Measurements from ENCODE around the gene C1QBP.
"Not testable (repeated sequence)": the region's sequence is repeated elsewhere in the genome, so short reads cannot be mapped to it uniquely, and the experiment has no call there.

The C1QBP gene

GRCh38 chr17:5446786-5447185 is 7.8 kb upstream of the C1QBP start:
- Mint-ChIP-seq H3K36me3 (ENCODE audit: low read depth) (peaks cover 32% of the 10 kb centered on the region), H3K27ac (no peak overlapping the region), H3K9me3 (no peaks in the 10 kb centered on the region), H3K27me3 (ENCODE audit: low read depth) (no peaks in the 10 kb centered on the region), H3K4me1 (ENCODE audit: low read depth) (no peaks in the 10 kb centered on the region), H3K4me3 (no peak overlapping the region)

DNA sequence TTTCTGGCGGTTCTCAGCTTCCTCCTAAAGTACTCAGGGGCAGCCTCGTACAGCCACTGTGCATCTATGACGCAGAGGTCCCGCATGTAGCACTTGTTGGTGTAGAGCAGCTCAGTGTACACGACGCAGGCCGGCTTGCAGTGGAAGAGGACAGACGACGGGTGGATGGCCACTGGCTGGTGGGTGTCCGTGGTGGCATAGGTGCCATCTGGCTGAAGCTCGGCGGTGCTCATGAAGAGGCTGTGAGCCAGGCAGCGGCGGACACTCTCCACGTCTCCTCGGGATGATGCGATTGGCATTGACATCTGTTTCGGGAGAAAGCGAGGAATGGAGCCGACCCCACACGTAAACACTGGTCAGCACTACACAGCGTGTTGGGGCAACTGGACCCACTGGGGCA is 5.3 kb upstream of the C1QBP start:
- peaks cover 25% of the 10 kb centered on the region for H3K36me3 Mint-ChIP-seq (ENCODE audit: low read depth)

DNA sequence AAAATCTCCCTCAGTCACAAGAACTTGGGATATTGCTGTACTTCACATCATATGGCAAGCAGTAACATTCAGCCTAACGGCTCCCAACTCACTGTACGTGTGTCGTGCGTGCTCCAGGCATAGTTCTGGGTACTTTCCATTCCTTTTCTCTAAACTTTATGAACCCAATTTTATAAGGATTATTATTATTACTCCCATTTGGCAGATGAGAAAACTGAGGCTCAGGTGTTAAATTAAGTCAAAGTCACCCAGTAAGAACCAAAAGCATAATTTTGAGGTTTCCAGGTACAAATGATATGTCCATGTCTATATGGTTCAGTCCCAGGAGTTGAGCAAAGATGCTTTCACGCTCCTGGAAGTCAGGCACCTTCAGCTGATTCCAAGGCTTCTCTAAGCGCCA is 4.8 kb upstream of the C1QBP start:
- H3K9me3 Mint-ChIP-seq, result no peaks in the 10 kb centered on the region
- H3K27me3 Mint-ChIP-seq (ENCODE audit: low read depth), result no peaks in the 10 kb centered on the region
- peaks cover 23% of the 10 kb centered on the region for H3K36me3 Mint-ChIP-seq (ENCODE audit: low read depth)
- no peak overlapping the region for H3K27ac Mint-ChIP-seq
- no peak overlapping the region for H3K4me3 Mint-ChIP-seq
- H3K4me1 Mint-ChIP-seq (ENCODE audit: low read depth), result peaks cover 8% of the 10 kb centered on the region

More for the DNA sequence above, 5.3 kb upstream of the C1QBP start:
- Mint-ChIP-seq H3K27me3 (ENCODE audit: low read depth) (no peaks in the 10 kb centered on the region), H3K27ac (peak overlapping the region; percentile 41), H3K4me1 (ENCODE audit: low read depth) (peaks cover 8% of the 10 kb centered on the region), H3K4me3 (no peak overlapping the region), H3K9me3 (no peaks in the 10 kb centered on the region)

GRCh38 chr17:5439446-5439764 is 450 bp upstream of the C1QBP start:
- no peaks in the 10 kb centered on the region for H3K27me3 Mint-ChIP-seq (ENCODE audit: low read depth)
- H3K27ac Mint-ChIP-seq, result peak overlapping the region; percentile 87
- peak overlapping the region; percentile 84 for H3K4me3 Mint-ChIP-seq
- peaks cover 34% of the 10 kb centered on the region for H3K4me1 Mint-ChIP-seq (ENCODE audit: low read depth)
- H3K9me3 Mint-ChIP-seq, result no peaks in the 10 kb centered on the region
- peaks cover 32% of the 10 kb centered on the region for H3K36me3 Mint-ChIP-seq (ENCODE audit: low read depth)

DNA sequence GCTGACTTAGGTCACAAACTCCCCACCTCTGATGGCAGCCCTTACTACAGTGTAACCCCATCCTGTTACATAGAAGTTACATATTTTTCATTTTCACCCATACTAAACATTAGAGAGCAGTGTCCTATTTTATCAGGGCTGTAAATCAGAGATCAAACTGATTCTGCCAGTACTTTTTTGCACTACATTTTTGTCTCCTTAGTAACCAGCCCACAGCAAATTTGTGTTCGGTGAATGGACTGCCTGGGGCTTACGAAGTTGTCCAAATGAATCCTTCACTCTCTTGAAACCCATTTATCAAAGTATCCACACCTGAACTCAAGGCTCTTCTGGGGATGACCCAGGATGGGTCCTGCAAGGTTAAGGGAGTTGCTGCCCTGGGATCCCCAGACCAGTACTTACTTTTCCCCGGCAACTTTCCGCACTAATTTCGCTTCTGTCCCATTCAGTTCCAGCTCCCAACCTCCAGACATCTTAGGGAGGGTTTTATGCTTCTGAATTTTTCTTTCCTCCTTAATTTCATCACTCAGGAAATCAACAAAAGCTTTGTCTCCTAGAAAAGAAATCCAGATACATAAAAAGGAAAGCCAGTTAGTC is 1.1 kb downstream of the C1QBP start:
- Mint-ChIP-seq H3K4me1 (ENCODE audit: low read depth) (peaks cover 37% of the 10 kb centered on the region), H3K9me3 (no peaks in the 10 kb centered on the region), H3K27me3 (ENCODE audit: low read depth) (no peaks in the 10 kb centered on the region), H3K36me3 (ENCODE audit: low read depth) (peaks cover 45% of the 10 kb centered on the region), H3K4me3 (peak overlapping the region; percentile 84), H3K27ac (peak overlapping the region; percentile 83)

GRCh38 chr17:5435781-5436315 is 3.1 kb downstream of the C1QBP start:
- H3K9me3 Mint-ChIP-seq; H3K27ac Mint-ChIP-seq; H3K27me3 Mint-ChIP-seq (ENCODE audit: low read depth): not testable (repeated sequence)
- H3K36me3 Mint-ChIP-seq (ENCODE audit: low read depth), result peaks cover 58% of the 10 kb centered on the region
- H3K4me1 Mint-ChIP-seq (ENCODE audit: low read depth), result peaks cover 43% of the 10 kb centered on the region
- peak overlapping the region; percentile 10 for H3K4me3 Mint-ChIP-seq

DNA sequence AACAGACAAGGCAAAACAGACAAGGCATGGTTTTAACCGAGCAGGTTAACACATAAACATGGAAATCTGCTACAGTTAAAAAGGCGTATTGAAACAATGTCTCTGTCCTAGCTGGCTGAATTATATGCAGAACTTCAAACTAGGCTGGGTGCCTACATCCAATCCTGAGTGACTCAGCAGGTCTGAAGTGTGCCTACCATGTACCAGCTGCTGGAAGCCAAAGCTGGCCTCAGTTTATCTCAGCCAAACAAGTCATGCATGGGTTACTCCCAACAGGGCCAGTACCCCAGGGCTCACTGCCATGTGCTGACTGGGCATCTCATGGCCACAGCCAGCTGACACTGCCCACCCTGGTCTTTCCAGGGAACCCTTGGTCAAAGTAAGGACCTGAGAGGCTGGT is 4.0 kb downstream of the C1QBP start:
- Mint-ChIP-seq H3K4me1 (ENCODE audit: low read depth) (peaks cover 46% of the 10 kb centered on the region), H3K27ac (no peak overlapping the region), H3K36me3 (ENCODE audit: low read depth) (peaks cover 62% of the 10 kb centered on the region)

GRCh38 chr17:5431949-5432556 is 6.9 kb downstream of the C1QBP start:
- H3K4me3 Mint-ChIP-seq, result no peak overlapping the region
- H3K36me3 Mint-ChIP-seq (ENCODE audit: low read depth), result peaks cover 58% of the 10 kb centered on the region
- no peaks in the 10 kb centered on the region for H3K9me3 Mint-ChIP-seq
- peaks cover 27% of the 10 kb centered on the region for H3K4me1 Mint-ChIP-seq (ENCODE audit: low read depth)
- no peaks in the 10 kb centered on the region for H3K27me3 Mint-ChIP-seq (ENCODE audit: low read depth)
- H3K27ac Mint-ChIP-seq, result no peak overlapping the region

More for the DNA sequence above, 4.0 kb downstream of the C1QBP start:
- Mint-ChIP-seq H3K4me3 (no peak overlapping the region), H3K9me3 (no peaks in the 10 kb centered on the region), H3K27me3 (ENCODE audit: low read depth) (no peaks in the 10 kb centered on the region)

- Mint-ChIP-seq H3K4me1 (ENCODE audit: low read depth) (peaks cover 19% of the 10 kb centered on the region), H3K36me3 (ENCODE audit: low read depth) (peaks cover 52% of the 10 kb centered on the region)
- not testable (repeated sequence) for H3K27me3 Mint-ChIP-seq (ENCODE audit: low read depth); H3K9me3 Mint-ChIP-seq; H3K27ac Mint-ChIP-seq; H3K4me3 Mint-ChIP-seq
Observed at GRCh38 chr17:5431234-5431633, 7.7 kb downstream of the C1QBP start.

DNA sequence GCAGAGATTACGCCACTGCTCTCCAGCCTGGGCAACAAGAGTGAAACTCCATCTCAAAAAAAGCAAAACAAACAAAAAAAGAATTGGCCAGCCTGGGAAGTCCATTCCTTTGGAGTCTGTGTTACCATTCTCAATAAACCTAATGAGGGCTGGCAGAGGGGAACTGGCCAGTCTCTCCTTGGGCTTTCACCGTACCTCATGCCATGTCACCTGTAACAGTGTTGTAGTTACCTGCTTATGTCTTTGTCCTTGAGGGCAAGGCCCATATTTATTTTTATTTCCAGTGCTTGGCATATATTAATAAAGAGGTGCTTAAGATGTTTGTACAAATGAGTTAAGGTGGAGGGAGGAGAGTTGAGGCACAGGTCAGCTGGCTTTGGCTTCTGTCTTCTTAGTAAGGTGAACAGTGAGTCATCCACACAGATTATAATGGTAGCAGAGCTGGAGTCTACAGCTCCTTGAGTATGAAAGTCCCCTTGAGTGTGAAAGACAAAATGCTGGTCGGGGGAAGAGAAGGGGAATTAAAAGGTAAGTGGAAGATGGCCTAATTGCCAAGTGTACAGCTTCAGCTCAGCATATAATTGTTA is 8.4 kb downstream of the C1QBP start:
- Mint-ChIP-seq H3K27me3 (ENCODE audit: low read depth) (no peaks in the 10 kb centered on the region), H3K9me3 (no peaks in the 10 kb centered on the region), H3K4me3 (no peak overlapping the region), H3K4me1 (ENCODE audit: low read depth) (peaks cover 16% of the 10 kb centered on the region), H3K27ac (no peak overlapping the region), H3K36me3 (ENCODE audit: low read depth) (peaks cover 55% of the 10 kb centered on the region)

GRCh38 chr17:5429191-5429887 is 9.6 kb downstream of the C1QBP start:
- Mint-ChIP-seq H3K27ac (no peak overlapping the region), H3K27me3 (ENCODE audit: low read depth) (no peaks in the 10 kb centered on the region), H3K36me3 (ENCODE audit: low read depth) (peaks cover 51% of the 10 kb centered on the region), H3K4me3 (no peak overlapping the region), H3K9me3 (no peaks in the 10 kb centered on the region), H3K4me1 (ENCODE audit: low read depth) (peaks cover 13% of the 10 kb centered on the region)

DNA sequence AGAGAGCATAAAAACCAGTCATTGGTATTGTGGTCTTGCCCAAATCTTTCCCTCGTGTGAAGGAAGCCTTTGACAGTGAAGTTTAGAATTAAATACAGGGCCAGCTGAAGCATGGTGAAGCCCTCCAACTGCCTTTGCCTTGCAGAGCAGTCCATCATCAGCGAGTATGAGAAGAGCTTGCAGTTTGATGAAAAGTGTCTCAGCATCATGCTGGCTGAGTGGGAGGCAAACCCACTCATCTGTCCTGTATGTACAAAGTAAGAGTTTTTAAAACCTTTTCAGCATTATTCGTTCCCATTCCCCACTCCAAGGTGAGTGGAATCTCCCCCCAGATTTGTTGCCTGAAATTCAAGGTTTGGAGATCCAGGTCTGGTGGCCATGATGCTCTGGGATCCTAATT is 13.1 kb downstream of the C1QBP start:
- Mint-ChIP-seq H3K36me3 (ENCODE audit: low read depth) (peaks cover 40% of the 10 kb centered on the region), H3K4me1 (ENCODE audit: low read depth) (peaks cover 18% of the 10 kb centered on the region), H3K27me3 (ENCODE audit: low read depth) (no peaks in the 10 kb centered on the region), H3K4me3 (no peak overlapping the region), H3K27ac (no peak overlapping the region), H3K9me3 (no peaks in the 10 kb centered on the region)

DNA sequence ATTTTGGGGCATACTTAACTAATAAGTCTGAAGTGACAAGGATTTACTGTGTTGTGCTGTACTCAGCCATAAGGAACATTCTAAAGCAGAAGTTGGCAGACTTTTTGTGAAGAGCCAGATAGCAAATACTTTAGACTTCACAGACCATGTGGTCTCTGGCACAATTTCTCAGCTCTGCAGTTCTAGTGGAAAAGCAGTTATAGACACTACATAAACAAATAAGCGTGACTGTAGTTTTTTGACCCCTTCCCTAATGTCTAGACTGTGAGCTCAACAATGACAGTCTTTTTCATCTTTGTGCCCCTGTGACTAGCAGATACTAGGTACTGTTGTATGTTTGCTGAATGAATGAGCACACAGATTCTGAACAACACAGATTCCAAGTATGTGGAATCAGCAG is 14.0 kb downstream of the C1QBP start:
- Mint-ChIP-seq H3K27me3 (ENCODE audit: low read depth) (no peaks in the 10 kb centered on the region), H3K9me3 (no peaks in the 10 kb centered on the region), H3K4me3 (no peak overlapping the region), H3K36me3 (ENCODE audit: low read depth) (peaks cover 36% of the 10 kb centered on the region), H3K4me1 (ENCODE audit: low read depth) (peaks cover 17% of the 10 kb centered on the region), H3K27ac (no peak overlapping the region)

GRCh38 chr17:5422505-5422904 is 16.4 kb downstream of the C1QBP start:
- Mint-ChIP-seq H3K4me1 (ENCODE audit: low read depth) (peaks cover 22% of the 10 kb centered on the region), H3K27me3 (ENCODE audit: low read depth) (no peaks in the 10 kb centered on the region), H3K27ac (no peak overlapping the region), H3K9me3 (no peaks in the 10 kb centered on the region), H3K4me3 (no peak overlapping the region), H3K36me3 (ENCODE audit: low read depth) (peaks cover 29% of the 10 kb centered on the region)

Data from T-helper 1 cell treated with Interleukin-12 subunit alpha and Interleukin-12 subunit beta and Interleukin-4 antibody, amounts not matched to agents 30 μg/mL and 1 μg/mL, for 36 hours (primary cell).